Heart right ventricle (tissue), 16 donors: ENCODE data around the gene DCLK1. TPM values are rescaled to one million over a fixed set of nuclear protein-coding genes. Genes with fewer than 3 reads are reported as not detected.
"Not testable (repeated sequence)": the region's sequence is repeated elsewhere in the genome, so short reads cannot be mapped to it uniquely, and the experiment has no call there.

Experiments used
- ATAC-seq, 8 donors: fragments of 200-7000 bp; cut with Tn5 transposase; one replicate each; pipeline ENCODE4 v1.9.1; 2020; ENCODE audit warnings: mild to moderate bottlenecking in 8 of 8, moderate library complexity in 8 of 8, moderate number of reproducible peaks in 1 of 8
- DNase-seq, 2 donors: peaks; one replicate each; pipeline ENCODE4 v3.0.0-alpha.2; 2020
- H3K27ac ChIP-seq, 10 donors: fragments of 200-600 bp; sonication (generic) in 2 of 10; one replicate each; pipeline versions ENCODE4 v1.5.0 to v1.8.0; 2020 to 2022; ENCODE audit warnings: mild to moderate bottlenecking in 3 of 10
- H3K27me3 ChIP-seq, 7 donors: fragments of 200-600 bp; one replicate each; pipeline ENCODE4 v1.8.0; 2021 to 2022; ENCODE audit warnings: mild to moderate bottlenecking in 2 of 7
- H3K36me3 ChIP-seq, 9 donors: fragments of 200-600 bp; sonication (generic) in 1 of 9; one replicate each; pipeline versions ENCODE4 v1.5.0 to v1.8.0; 2020 to 2022; ENCODE audit warnings: mild to moderate bottlenecking in 2 of 9
- H3K4me1 ChIP-seq, 9 donors: fragments of 200-600 bp; sonication (generic) in 1 of 9; one replicate each; pipeline versions ENCODE4 v1.5.0 to v1.8.0; 2020 to 2022; ENCODE audit warnings: mild to moderate bottlenecking in 4 of 9
- H3K4me3 ChIP-seq, 10 donors: fragments of 200-600 bp; sonication (generic) in 2 of 10; one replicate each; pipeline versions ENCODE4 v1.5.0 to v1.8.0; 2020 to 2022; ENCODE audit warnings: mild to moderate bottlenecking in 7 of 10, moderate library complexity in 2 of 10
- H3K9me3 ChIP-seq, 11 donors: fragments of 200-600 bp in 10 of 11; sonication (generic) in 2 of 11; one replicate each; pipeline versions ENCODE4 v1.5.0 to v1.8.0; 2013 to 2022; ENCODE audit warnings: mild to moderate bottlenecking in 2 of 11, control low read depth in 1 of 11, moderate library complexity in 1 of 11
- CTCF ChIP-seq, 9 donors: fragments of 200-600 bp; sonication (generic) in 2 of 9; IDR thresholded peaks; one replicate each; pipeline versions ENCODE4 v1.5.0 to v1.8.0; 2021 to 2022; ENCODE audit warnings: antibody characterized with exemption in 9 of 9, mild to moderate bottlenecking in 5 of 9, moderate library complexity in 1 of 9
- WGBS, 2 donors: extraction: QIAGEN DNeasy Blood & Tissue Kit; methylation state at CpG; one replicate each; pipeline ENCODE4 v1.1.7; 2013; ENCODE audit warnings: inconsistent platforms in 1 of 2; 5-methylcytosine and 5-hydroxymethylcytosine counted together
- intact Hi-C, 10 donors: fragments of 100-400 bp; cut with DNase I; formaldehyde crosslinking; loops; one replicate each; pipeline versions ENCODE4 v1.11.1 to v1.14.2; 2022
- polyA plus RNA-seq, 2 donors: library from polyadenylated mRNA; stranded (reverse); fragments of 200-250 nt; gene quantifications; one replicate each; pipeline ENCODE4 v1.2.3, GENCODE V29; 2013
- total RNA-seq, 10 donors: library from RNA; stranded (reverse); fragmentation: NEBNext Ultra II Directional in 3 of 10; extraction: Animal tissue kit (Norgen Biotek cat#: 25700) in 3 of 10; gene quantifications; one replicate each; pipeline versions ENCODE4 v1.2.1 to v1.2.4, GENCODE V29; 2021 to 2023
- donor health status: Arrhythmogenic right ventricular cardiomyopathy.
- donor health status: ischemic (EF 13 %, LVEDD 7.1; RV severe dilation, severe dysfunction).
- donor health status: healthy with polysubstance abuse.
- donor health status: DM: no; HTN: yes; CAD: no.
- donor health status: DM: no; HTN: no; CAD: no.
- donor health status: ischemic (EF 25% LVEDD 6.9; RV normal size, moderate dysfunction).
- donor health status: ischemic (EF 25% LVEDD 5.7; RV mildly dilated, moderate dysfunction).
- donor health status: healthy.
- donor health status: DM: yes; HTN: yes; CAD: no.
- donor health status: Ischemic cardiomyopathy.
- donor health status: ischemic (EF 35%, LVEDD 5.7; RV mildly dilated, moderate dysfunction).
- donor health status: nonischemic (EF 11% LVEDD 7.7; RV severe dilation, severe dysfunction).
- donor health status: DM: yes; HTN: yes; CAD: no.
- donor health status: PGD.
- donor health status: ischemic (EF 29% LVEDD 5.4; RV normal size, mild dysfunction).
- donor health status: nonischemic (EF 23%, LVEDD 6.1; RV moderate dilation, normal function).

The DCLK1 gene
- total and polyA plus RNA-seq, 12 donors: 3.4 to 16.9 (median 9.1) TPM

GRCh38 chr13:35984287-35984686 lies 146.9 kb downstream of the DCLK1 start:
- 85 to 89% methylated on average over 3 of the region's 3 CpGs for WGBS, 2 donors
- H3K4me1 ChIP-seq: peaks cover 0 to 14% (median under 1%) of the 10 kb centered on the region in 9 donors
- no peaks in the 10 kb centered on the region for H3K9me3 ChIP-seq
- peak in 2 of 9 donors; percentile 7 to 11 for TF ChIP-seq CTCF (IDR thresholded peaks at IDR 0.05)
- no peaks in the 10 kb centered on the region for H3K36me3 ChIP-seq
- intact Hi-C loops: loop anchor here in 2 of 10 donors (10.0 kb wide), 2 partner anchors 151 to 171 kb away; partner anchors contain the start of gene DCLK1 (in 1 of the 2)
- ATAC-seq: no peak
- no peak for DNase-seq
- no peak overlapping the region for H3K27ac ChIP-seq
- no peaks in the 10 kb centered on the region for H3K27me3 ChIP-seq
- H3K4me3 ChIP-seq: no peak overlapping the region

- H3K9me3 ChIP-seq, H3K27me3 ChIP-seq, H3K36me3 ChIP-seq, H3K27ac ChIP-seq, ATAC-seq, H3K4me3 ChIP-seq, DNase-seq: not testable (repeated sequence)
- peaks cover 0 to 20% (median 7%) of the 10 kb centered on the region in 9 donors for H3K4me1 ChIP-seq
- WGBS, 2 donors: 59 to 74% methylated on average over 1 of the region's 1 CpG
- intact Hi-C loops: loop anchor here in 2 of 10 donors (10.0 kb wide), 2 partner anchors 151 to 171 kb away; partner anchors contain the start of gene DCLK1 (in 1 of the 2)
Observed at GRCh38 chr13:35983703-35984102, 147.5 kb downstream of the DCLK1 start.

- ATAC-seq: no peak
- peaks cover 0 to 22% (median 8%) of the 10 kb centered on the region in 9 donors for H3K4me1 ChIP-seq
- WGBS, 2 donors: 98 to 100% methylated on average over 1 of the region's 1 CpG
Observed at GRCh38 chr13:35983206-35983605, 148.0 kb downstream of the DCLK1 start.

GRCh38 chr13:35979361-35979951 lies 151.7 kb downstream of the DCLK1 start:
- Histone ChIP-seq H3K4me3 (peak overlapping the region in 4 of 10 donors; percentile 1 to 26 (median 10)), H3K27me3 (no peaks in the 10 kb centered on the region), H3K4me1 (peaks cover 0 to 15% (median 7%) of the 10 kb centered on the region in 9 donors), H3K9me3 (peaks cover 0 to 4% (median 0%) of the 10 kb centered on the region in 11 donors), H3K27ac (peak overlapping the region in 8 of 10 donors; percentile 26 to 77 (median 59)), H3K36me3 (no peaks in the 10 kb centered on the region)
- intact Hi-C loops: loop anchor here in 9 of 10 donors (2.0 to 10.0 kb wide), 8 partner anchors 155 to 758 kb away; partner anchors contain the start of gene DCLK1 (in 1 of the 9)
- peak; percentile 70 to 87 (median 82) for ATAC-seq
- DNase-seq: peak; percentile 38 to 69
- TF ChIP-seq CTCF (IDR thresholded peaks at IDR 0.05): no peak
- WGBS, 2 donors: 61 to 65% methylated on average over 8 of the region's 8 CpGs

More at GRCh38 chr13:35983206-35983605, 148.0 kb downstream of the DCLK1 start:
- Histone ChIP-seq H3K27ac (no peak overlapping the region), H3K9me3 (no peaks in the 10 kb centered on the region), H3K27me3 (no peaks in the 10 kb centered on the region), H3K36me3 (no peaks in the 10 kb centered on the region), H3K4me3 (no peak overlapping the region)
- intact Hi-C loops: loop anchor here in 2 of 10 donors (10.0 kb wide), 2 partner anchors 152 to 172 kb away; partner anchors contain the start of gene DCLK1 (in 1 of the 2)
- TF ChIP-seq CTCF (IDR thresholded peaks at IDR 0.05): no peak
- no peak for DNase-seq
